Measurements from ENCODE around the gene ASAP2.

Gene ASAP2

GRCh38 chr2:9279426-9279825, 72.8 kb downstream of the ASAP2 start:
- DNase-seq = no peak

GRCh38 chr2:9280224-9280623, 73.6 kb downstream of the ASAP2 start:
- no peak for DNase-seq

- no peak for DNase-seq
Measured at GRCh38 chr2:9281145-9281544, 74.5 kb downstream of the ASAP2 start.

GRCh38 chr2:9282128-9283112, 75.8 kb downstream of the ASAP2 start:
- no peak for DNase-seq

- no peak for DNase-seq
Measured at GRCh38 chr2:9284521-9285297, 78.1 kb downstream of the ASAP2 start.

GRCh38 chr2:9285385-9285920, 78.8 kb downstream of the ASAP2 start:
- no peak for DNase-seq

- no peak for DNase-seq
Measured at GRCh38 chr2:9285921-9286320, 79.3 kb downstream of the ASAP2 start.

GRCh38 chr2:9286554-9287399, 80.2 kb downstream of the ASAP2 start:
- no peak for DNase-seq

- no peak for DNase-seq
Measured at GRCh38 chr2:9287400-9288045, 80.9 kb downstream of the ASAP2 start.

GRCh38 chr2:9288233-9288632, 81.6 kb downstream of the ASAP2 start:
- DNase-seq = no peak

- no peak for DNase-seq
Measured at GRCh38 chr2:9288681-9289338, 82.2 kb downstream of the ASAP2 start.

- no peak for DNase-seq
Measured at GRCh38 chr2:9291331-9291730, 84.7 kb downstream of the ASAP2 start.

- no peak for DNase-seq
Measured at GRCh38 chr2:9291866-9292265, 85.3 kb downstream of the ASAP2 start.

- no peak for DNase-seq
Measured at GRCh38 chr2:9292426-9292825, 85.8 kb downstream of the ASAP2 start.

GRCh38 chr2:9294764-9295163, 88.2 kb downstream of the ASAP2 start:
- DNase-seq = no peak

GRCh38 chr2:9296559-9296958, 89.9 kb downstream of the ASAP2 start:
- no peak for DNase-seq

- no peak for DNase-seq
Measured at GRCh38 chr2:9297156-9297555, 90.5 kb downstream of the ASAP2 start.

- no peak for DNase-seq
Measured at GRCh38 chr2:9297807-9298206, 91.2 kb downstream of the ASAP2 start.

- no peak for DNase-seq
Measured at GRCh38 chr2:9298583-9298982, 92.0 kb downstream of the ASAP2 start.

GRCh38 chr2:9299161-9300100, 92.8 kb downstream of the ASAP2 start:
- no peak for DNase-seq

All from NCI-H774 (cell line).